Erythroblast (primary cell): ENCODE results near the gene C1orf116.

Experiments
- GATA1 ChIP-seq: IDR thresholded peaks from 2 replicates; pipeline ENCODE4 v1.6.1; 2011; ENCODE audit warnings: low read depth, mild to moderate bottlenecking, control low read depth, low read length, moderate library complexity
- POLR2A ChIP-seq: IDR thresholded peaks from 2 replicates; pipeline ENCODE4 v1.6.1; 2011; ENCODE audit warnings: mild to moderate bottlenecking, low read length

DNA sequence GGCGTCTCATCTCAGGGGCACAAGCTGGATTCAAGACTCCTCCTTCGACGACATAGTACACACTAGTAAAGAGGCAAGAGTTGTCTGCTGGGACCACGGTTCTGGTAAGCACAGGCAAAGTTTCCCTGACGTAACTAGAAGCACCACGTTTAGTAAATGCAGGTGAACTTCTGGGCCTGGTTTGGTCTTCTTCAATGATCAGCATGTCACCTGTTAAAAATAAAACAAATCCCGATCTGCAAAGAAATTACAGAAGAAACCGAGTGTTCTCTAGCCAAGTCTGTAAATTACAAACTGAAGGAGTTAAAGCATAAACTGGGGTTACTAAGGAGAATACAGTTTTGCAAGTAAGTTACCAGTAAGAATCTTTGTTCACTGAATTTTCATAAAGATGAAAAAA, 17.0 kb upstream of the C1orf116 start:
- no peak for TF ChIP-seq POLR2A
- TF ChIP-seq GATA1, result no peak
